WTC11 (cell line): ENCODE results near the gene PPP5C.

ENCODE experiments used
- CTCF ChIP-seq: fragments of 200-600 bp; IDR thresholded peaks from 2 replicates; pipeline ENCODE4 v1.8.0; 2022; ENCODE audit warnings: antibody characterized with exemption
- TF ChIP-seq, protein P1 (sequence below): sonication (generic); formaldehyde crosslinking; IDR thresholded peaks from 2 replicates; pipeline ENCODE4 v1.8.1; 2023; ENCODE audit warnings: mild to moderate bottlenecking, missing genetic modification reagents, borderline replicate concordance

GRCh38 chr19:46411925-46412649, 65.2 kb downstream of the PPP5C start:
- no peak for TF ChIP-seq CTCF
- TF ChIP-seq, protein P1, sequence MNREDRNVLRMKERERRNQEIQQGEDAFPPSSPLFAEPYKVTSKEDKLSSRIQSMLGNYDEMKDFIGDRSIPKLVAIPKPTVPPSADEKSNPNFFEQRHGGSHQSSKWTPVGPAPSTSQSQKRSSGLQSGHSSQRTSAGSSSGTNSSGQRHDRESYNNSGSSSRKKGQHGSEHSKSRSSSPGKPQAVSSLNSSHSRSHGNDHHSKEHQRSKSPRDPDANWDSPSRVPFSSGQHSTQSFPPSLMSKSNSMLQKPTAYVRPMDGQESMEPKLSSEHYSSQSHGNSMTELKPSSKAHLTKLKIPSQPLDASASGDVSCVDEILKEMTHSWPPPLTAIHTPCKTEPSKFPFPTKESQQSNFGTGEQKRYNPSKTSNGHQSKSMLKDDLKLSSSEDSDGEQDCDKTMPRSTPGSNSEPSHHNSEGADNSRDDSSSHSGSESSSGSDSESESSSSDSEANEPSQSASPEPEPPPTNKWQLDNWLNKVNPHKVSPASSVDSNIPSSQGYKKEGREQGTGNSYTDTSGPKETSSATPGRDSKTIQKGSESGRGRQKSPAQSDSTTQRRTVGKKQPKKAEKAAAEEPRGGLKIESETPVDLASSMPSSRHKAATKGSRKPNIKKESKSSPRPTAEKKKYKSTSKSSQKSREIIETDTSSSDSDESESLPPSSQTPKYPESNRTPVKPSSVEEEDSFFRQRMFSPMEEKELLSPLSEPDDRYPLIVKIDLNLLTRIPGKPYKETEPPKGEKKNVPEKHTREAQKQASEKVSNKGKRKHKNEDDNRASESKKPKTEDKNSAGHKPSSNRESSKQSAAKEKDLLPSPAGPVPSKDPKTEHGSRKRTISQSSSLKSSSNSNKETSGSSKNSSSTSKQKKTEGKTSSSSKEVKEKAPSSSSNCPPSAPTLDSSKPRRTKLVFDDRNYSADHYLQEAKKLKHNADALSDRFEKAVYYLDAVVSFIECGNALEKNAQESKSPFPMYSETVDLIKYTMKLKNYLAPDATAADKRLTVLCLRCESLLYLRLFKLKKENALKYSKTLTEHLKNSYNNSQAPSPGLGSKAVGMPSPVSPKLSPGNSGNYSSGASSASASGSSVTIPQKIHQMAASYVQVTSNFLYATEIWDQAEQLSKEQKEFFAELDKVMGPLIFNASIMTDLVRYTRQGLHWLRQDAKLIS (CRISPR knock-in tag): no peak
